ENCODE results near the gene CLPTM1L. TPM values are rescaled to one million over a fixed set of nuclear protein-coding genes. Genes with fewer than 3 reads are reported as not detected.

Gene CLPTM1L
- total RNA-seq, 4 donors from 2014 or later, result 96.9 to 139 (median 126) TPM

DNA sequence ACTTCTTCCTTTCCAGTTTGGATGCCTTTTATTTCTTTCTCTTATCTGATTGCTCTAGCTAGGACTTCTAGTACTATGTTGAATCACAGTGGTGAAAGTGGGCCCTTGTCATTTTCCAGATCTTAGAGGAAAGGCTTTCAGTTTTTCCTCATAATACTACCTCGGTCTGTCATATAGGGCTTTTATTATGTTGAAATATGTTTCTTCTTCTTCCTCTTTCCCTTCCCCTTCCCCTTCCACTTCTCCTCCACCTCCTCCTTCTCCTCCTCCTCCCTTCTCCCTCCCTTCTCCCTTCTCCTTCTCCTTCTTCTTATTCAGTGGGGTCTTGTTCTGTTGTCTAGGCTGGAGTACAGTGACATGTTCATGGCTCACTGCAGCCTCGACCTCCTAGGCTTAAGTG is 40.9 kb downstream of the CLPTM1L start:
- no peak for TF ChIP-seq POLR2A (IDR thresholded peaks at IDR 0.05; ENCODE audit: low read depth)
- H3K27ac ChIP-seq (replicated peaks in 1 of 4), result no peak overlapping the region
- H3K4me1 ChIP-seq, result no peaks in the 10 kb centered on the region
- 67% methylated on average over 2 of the region's 2 CpGs for WGBS
- no peak overlapping the region for H3K4me3 ChIP-seq
- H3K27me3 ChIP-seq, result peaks cover 0 to 14% (median 0%) of the 10 kb centered on the region in 4 donors
- no peaks in the 10 kb centered on the region for H3K9me3 ChIP-seq
- no peaks in the 10 kb centered on the region for H3K36me3 ChIP-seq
- intact Hi-C loops (cut with DNase I), result no loop called here
- no peak for DNase-seq (ENCODE audit: extremely low spot score)

DNA sequence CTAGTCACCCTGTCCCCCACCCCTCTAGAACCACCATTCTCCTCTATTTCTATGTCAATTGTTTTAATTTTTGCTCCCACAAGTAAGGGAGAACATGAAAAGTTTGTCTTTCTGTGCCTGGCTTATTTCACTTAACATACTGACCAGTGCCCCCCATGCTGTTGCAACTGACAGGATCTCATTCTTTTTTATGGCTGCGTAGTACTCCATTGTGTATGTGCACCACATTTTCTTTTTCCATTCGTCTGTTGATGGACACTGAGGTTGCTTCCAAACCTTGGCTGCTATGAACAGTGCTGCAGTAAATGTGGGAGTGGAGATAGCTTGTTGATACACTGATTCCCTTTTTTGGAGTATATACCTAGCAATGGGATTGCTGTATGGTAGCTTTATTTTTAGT is 42.6 kb downstream of the CLPTM1L start:
- Histone ChIP-seq H3K27ac (replicated peaks in 1 of 4) (no peak overlapping the region), H3K27me3 (peaks cover 0 to 24% (median 0%) of the 10 kb centered on the region in 4 donors), H3K9me3 (no peaks in the 10 kb centered on the region), H3K4me3 (no peak overlapping the region), H3K36me3 (no peaks in the 10 kb centered on the region), H3K4me1 (no peaks in the 10 kb centered on the region)
- TF ChIP-seq, protein P1, sequence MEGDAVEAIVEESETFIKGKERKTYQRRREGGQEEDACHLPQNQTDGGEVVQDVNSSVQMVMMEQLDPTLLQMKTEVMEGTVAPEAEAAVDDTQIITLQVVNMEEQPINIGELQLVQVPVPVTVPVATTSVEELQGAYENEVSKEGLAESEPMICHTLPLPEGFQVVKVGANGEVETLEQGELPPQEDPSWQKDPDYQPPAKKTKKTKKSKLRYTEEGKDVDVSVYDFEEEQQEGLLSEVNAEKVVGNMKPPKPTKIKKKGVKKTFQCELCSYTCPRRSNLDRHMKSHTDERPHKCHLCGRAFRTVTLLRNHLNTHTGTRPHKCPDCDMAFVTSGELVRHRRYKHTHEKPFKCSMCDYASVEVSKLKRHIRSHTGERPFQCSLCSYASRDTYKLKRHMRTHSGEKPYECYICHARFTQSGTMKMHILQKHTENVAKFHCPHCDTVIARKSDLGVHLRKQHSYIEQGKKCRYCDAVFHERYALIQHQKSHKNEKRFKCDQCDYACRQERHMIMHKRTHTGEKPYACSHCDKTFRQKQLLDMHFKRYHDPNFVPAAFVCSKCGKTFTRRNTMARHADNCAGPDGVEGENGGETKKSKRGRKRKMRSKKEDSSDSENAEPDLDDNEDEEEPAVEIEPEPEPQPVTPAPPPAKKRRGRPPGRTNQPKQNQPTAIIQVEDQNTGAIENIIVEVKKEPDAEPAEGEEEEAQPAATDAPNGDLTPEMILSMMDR (IDR thresholded peaks at IDR 0.05), result no peak
- TF ChIP-seq POLR2AphosphoS5 (IDR thresholded peaks at IDR 0.05) (no peak), EP300 (IDR thresholded peaks at IDR 0.05) (no peak)
- DNase-seq (ENCODE audit: extremely low spot score), result no peak
- intact Hi-C loops (cut with DNase I), result no loop called here
- WGBS, result 95% methylated on average over 2 of the region's 2 CpGs

DNA sequence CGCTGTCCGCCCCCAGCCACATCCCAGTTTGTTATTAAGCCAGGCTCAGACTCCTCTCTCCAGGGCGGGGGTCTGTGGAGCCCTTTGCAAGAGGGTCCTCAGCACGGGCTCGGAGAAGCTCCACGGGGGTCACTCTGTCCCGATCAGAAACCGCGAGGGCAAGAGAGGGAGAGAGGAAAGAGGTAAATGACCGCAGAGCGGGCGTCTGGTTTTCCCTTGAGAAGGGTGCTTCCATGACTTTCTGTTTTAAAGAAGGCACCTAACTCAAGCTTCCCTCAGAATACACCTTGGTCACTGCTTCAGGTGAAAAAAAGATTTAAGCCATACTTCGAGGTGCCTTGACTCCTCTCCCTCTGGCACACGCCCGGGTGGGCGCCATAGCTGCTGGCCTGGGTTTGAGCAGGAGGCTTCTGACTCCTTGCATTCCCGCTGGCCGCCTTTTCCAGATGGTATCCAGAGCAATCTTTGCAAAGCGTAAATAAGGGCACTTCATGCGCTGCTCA is 44.3 kb downstream of the CLPTM1L start:
- no peak for DNase-seq (ENCODE audit: extremely low spot score)
- Histone ChIP-seq H3K9me3 (no peaks in the 10 kb centered on the region), H3K4me1 (no peaks in the 10 kb centered on the region), H3K36me3 (no peaks in the 10 kb centered on the region), H3K27me3 (peaks cover 0 to 39% (median 1%) of the 10 kb centered on the region in 4 donors), H3K27ac (replicated peaks in 1 of 4) (no peak overlapping the region), H3K4me3 (no peak overlapping the region)
- TF ChIP-seq, protein P1 (IDR thresholded peaks at IDR 0.05), result no peak
- no peak for TF ChIP-seq EP300 (IDR thresholded peaks at IDR 0.05)
- TF ChIP-seq POLR2AphosphoS5 (IDR thresholded peaks at IDR 0.05), result no peak
- no peak for TF ChIP-seq POLR2A (IDR thresholded peaks at IDR 0.05; ENCODE audit: low read depth)
- intact Hi-C loops (cut with DNase I), result no loop called here
- 88% methylated on average over 20 of the region's 20 CpGs for WGBS

DNA sequence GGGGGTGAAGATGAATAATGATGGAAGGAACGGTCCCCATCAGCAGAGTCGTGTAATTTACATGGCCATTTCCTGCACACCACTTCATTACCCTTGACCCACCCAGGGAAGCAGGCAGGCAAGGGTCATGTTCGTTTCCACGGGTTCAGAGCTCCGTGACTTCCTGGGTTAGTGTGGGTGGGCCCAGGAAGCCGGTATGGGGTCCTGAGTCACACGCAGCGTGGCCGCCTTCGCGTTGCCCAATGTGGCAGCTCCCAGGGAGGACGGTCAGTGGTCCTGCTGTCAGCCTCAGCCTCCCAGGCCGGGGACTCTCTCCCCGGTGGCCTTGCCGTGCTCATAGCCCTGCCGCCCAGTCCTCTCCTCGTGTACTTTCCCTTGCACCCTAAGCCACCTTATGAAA is 44.9 kb downstream of the CLPTM1L start:
- TF ChIP-seq POLR2AphosphoS5 (IDR thresholded peaks at IDR 0.05) (no peak), POLR2A (IDR thresholded peaks at IDR 0.05; ENCODE audit: low read depth) (no peak), EP300 (IDR thresholded peaks at IDR 0.05) (no peak)
- TF ChIP-seq, protein P1 (IDR thresholded peaks at IDR 0.05), result no peak
- H3K4me1 ChIP-seq, result peaks cover 0 to 4% (median 2%) of the 10 kb centered on the region in 4 donors
- peaks cover 0 to 45% (median 3%) of the 10 kb centered on the region in 4 donors for H3K27me3 ChIP-seq
- 76% methylated on average over 16 of the region's 17 CpGs for WGBS
- no peaks in the 10 kb centered on the region for H3K36me3 ChIP-seq
- H3K27ac ChIP-seq (replicated peaks in 1 of 4), result no peak overlapping the region
- DNase-seq (ENCODE audit: extremely low spot score), result no peak
- no peak overlapping the region for H3K4me3 ChIP-seq
- intact Hi-C loops (cut with DNase I), result no loop called here
- no peaks in the 10 kb centered on the region for H3K9me3 ChIP-seq

DNA sequence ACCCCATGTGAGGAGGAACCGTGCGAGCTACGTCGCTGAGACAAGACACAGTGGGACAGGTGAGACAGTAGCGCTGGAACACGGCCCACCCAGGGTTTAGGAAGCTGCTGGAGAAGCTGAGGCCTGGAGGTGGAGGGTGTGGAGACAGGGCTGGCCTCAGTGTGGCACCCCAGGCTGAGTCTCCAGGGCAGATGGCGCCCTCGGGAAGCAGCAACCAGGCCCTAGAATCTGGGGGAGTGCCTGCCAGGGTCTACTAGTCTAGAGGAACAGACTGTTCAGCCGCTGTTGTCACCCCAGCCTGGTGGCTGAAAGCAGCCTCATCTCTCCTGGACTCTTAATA is 45.4 kb downstream of the CLPTM1L start:
- intact Hi-C loops (cut with DNase I), result no loop called here
- Histone ChIP-seq H3K27me3 (peaks cover 0 to 50% (median 6%) of the 10 kb centered on the region in 4 donors), H3K36me3 (no peaks in the 10 kb centered on the region), H3K27ac (replicated peaks in 1 of 4) (no peak overlapping the region), H3K4me1 (peaks cover 0 to 8% (median 7%) of the 10 kb centered on the region in 4 donors), H3K4me3 (no peak overlapping the region), H3K9me3 (no peaks in the 10 kb centered on the region)
- TF ChIP-seq EP300 (IDR thresholded peaks at IDR 0.05) (no peak), POLR2AphosphoS5 (IDR thresholded peaks at IDR 0.05) (no peak), POLR2A (IDR thresholded peaks at IDR 0.05; ENCODE audit: low read depth) (no peak)
- TF ChIP-seq, protein P1 (IDR thresholded peaks at IDR 0.05), result no peak
- no peak for DNase-seq (ENCODE audit: extremely low spot score)
- 86% methylated on average over 8 of the region's 9 CpGs for WGBS
